Stomach (tissue), 9 donors: ENCODE data around the gene PKD1. TPM values are rescaled to one million over a fixed set of nuclear protein-coding genes. Genes with fewer than 3 reads are reported as not detected.
A peak's percentile ranks its signal among the peaks of the same experiment; 100 is the strongest.

Source experiments
- DNase-seq, 2 donors: peaks; one replicate each; pipeline versions ENCODE4 v3.0.0 to v3.0.0-alpha.2; 2013 to 2019
- H3K27ac ChIP-seq, 5 donors: fragments of 200-600 bp in 4 of 5; sonication (generic) in 4 of 5; one replicate each; pipeline ENCODE4 v1.5.1; 2013 to 2019; ENCODE audit warnings: mild to moderate bottlenecking in 1 of 5, moderate library complexity in 1 of 5
- H3K27me3 ChIP-seq, 3 donors: fragments of 200-600 bp; sonication (generic); one replicate each; pipeline ENCODE4 v1.5.1; 2017 to 2019; ENCODE audit warnings: mixed run types in 1 of 3
- H3K36me3 ChIP-seq, 4 donors: fragments of 200-600 bp; sonication (generic); 1 replicate in 3 of 4; 2 replicates in 1 of 4; pipeline ENCODE4 v1.5.1; 2016 to 2019
- H3K4me1 ChIP-seq, 4 donors: fragments of 200-600 bp; sonication (generic); one replicate each; pipeline ENCODE4 v1.5.1; 2016 to 2019
- H3K4me3 ChIP-seq, 4 donors: fragments of 200-600 bp; sonication (generic) in 3 of 4; one replicate each; pipeline ENCODE4 v1.5.1; 2016 to 2019; ENCODE audit warnings: mild to moderate bottlenecking in 1 of 4
- H3K9me3 ChIP-seq, 4 donors: fragments of 200-600 bp; sonication (generic); one replicate each; pipeline ENCODE4 v1.5.1; 2016 to 2019
- EP300 ChIP-seq: sonication (generic); formaldehyde crosslinking; IDR thresholded peaks from one replicate; pipeline ENCODE4 v1.6.1; 2017; ENCODE audit warnings: antibody characterized with exemption
- POLR2A ChIP-seq, 4 donors: fragments of 450-650 bp; IDR thresholded peaks; one replicate each; pipeline ENCODE4 v1.6.1; 2016; ENCODE audit warnings: antibody characterized with exemption in 4 of 4, control low read depth in 2 of 4, mild to moderate bottlenecking in 1 of 4, moderate library complexity in 1 of 4
- POLR2AphosphoS5 ChIP-seq, 3 donors: sonication (generic); formaldehyde crosslinking; IDR thresholded peaks; one replicate each; pipeline ENCODE4 v1.6.1; 2016; ENCODE audit warnings: antibody characterized with exemption in 3 of 3
- WGBS, 5 donors: extraction: QIAGEN DNeasy Blood & Tissue Kit in 3 of 5; methylation state at CpG; one replicate each; pipeline versions ENCODE4 v1.1.5 to v1.1.7; 2013 to 2018; 5-methylcytosine and 5-hydroxymethylcytosine counted together
- intact Hi-C: fragments of 100-400 bp; cut with DNase I; formaldehyde crosslinking; loops from one replicate; pipeline ENCODE4 v1.15.1; 2023; ENCODE audit warnings: low total_unique reads
- polyA plus RNA-seq, 3 donors: library from polyadenylated mRNA; stranded (reverse); fragments of 200-250 nt; gene quantifications; one replicate each; pipeline ENCODE4 v1.2.3, GENCODE V29; 2013
- total RNA-seq, 5 donors: library from RNA; depleted of rRNA; stranded (reverse); fragments of >200 nt; gene quantifications; one replicate each; pipeline versions ENCODE4 v1.1.0 to v1.2.3, GENCODE V29; 2014 to 2016
- TF ChIP-seq, protein P1 (sequence below), 7 experiments: fragments of 450-650 bp in 4 of 7; fragments of 200-600 bp in 3 of 7; sonication (generic) in 3 of 7; IDR thresholded peaks; one replicate each; pipeline ENCODE4 v1.5.1; 2016 to 2019; ENCODE audit warnings: antibody characterized with exemption in 7 of 7, control low read depth in 2 of 7, mild to moderate bottlenecking in 1 of 7
- donor health status: healthy with polysubstance abuse.
- donor health status: Bipolar disorder and iron deficiency.
- donor health status: healthy.

PKD1 gene
- total and polyA plus RNA-seq, 8 donors = 10.4 to 776 (median 90.7) TPM

GRCh38 chr16:2151188-2152091 is 15.7 kb upstream of the PKD1 start:
- Histone ChIP-seq H3K4me1 (peaks cover 67 to 90% (median 84%) of the 10 kb centered on the region in 4 donors), H3K9me3 (no peaks in the 10 kb centered on the region), H3K27ac (peak overlapping the region; percentile 65 to 97 (median 83)), H3K36me3 (peaks cover 8 to 13% (median 12%) of the 10 kb centered on the region in 4 donors), H3K4me3 (peak overlapping the region in 2 of 4 donors; percentile 6 to 87), H3K27me3 (peaks cover 0 to 4% (median 0%) of the 10 kb centered on the region in 3 donors)
- no peak for TF ChIP-seq POLR2A (IDR thresholded peaks at IDR 0.05)
- intact Hi-C loops = loop anchor here (5.0 kb wide), 1 partner anchor 129 kb away; no protein-coding TSS in a partner anchor
- WGBS, 5 donors = 53 to 66% (median 64%) methylated on average over 7 to 13 of the region's 13 CpGs
- DNase-seq = no peak

GRCh38 chr16:2150418-2151187 is 14.9 kb upstream of the PKD1 start:
- DNase-seq = peak; percentile 59 to 78
- Histone ChIP-seq H3K27me3 (peaks cover 0 to 4% (median 0%) of the 10 kb centered on the region in 3 donors), H3K36me3 (peaks cover 8 to 13% (median 12%) of the 10 kb centered on the region in 4 donors), H3K27ac (peak overlapping the region; percentile 27 to 97 (median 81)), H3K4me1 (peaks cover 64 to 85% (median 78%) of the 10 kb centered on the region in 4 donors), H3K9me3 (no peaks in the 10 kb centered on the region), H3K4me3 (peak overlapping the region in 1 of 4 donors; percentile 6)
- WGBS, 5 donors = 29 to 44% (median 33%) methylated on average over 6 to 18 of the region's 18 CpGs
- intact Hi-C loops = loop anchor here (5.0 kb wide), 1 partner anchor 128 kb away; no protein-coding TSS in a partner anchor
- TF ChIP-seq POLR2AphosphoS5 (IDR thresholded peaks at IDR 0.05) (peak in 2 of 3 donors; percentile 11 to 51), POLR2A (IDR thresholded peaks at IDR 0.05) (no peak), EP300 (no peak)

GRCh38 chr16:2149630-2150417 is 14.1 kb upstream of the PKD1 start:
- peak overlapping the region; percentile 73 to 97 (median 87) for H3K27ac ChIP-seq
- peaks cover 0 to 4% (median 0%) of the 10 kb centered on the region in 3 donors for H3K27me3 ChIP-seq
- H3K9me3 ChIP-seq = no peaks in the 10 kb centered on the region
- TF ChIP-seq EP300 (no peak), POLR2AphosphoS5 (IDR thresholded peaks at IDR 0.05) (peak in 1 of 3 donors; percentile 18)
- H3K4me1 ChIP-seq = peaks cover 64 to 84% (median 76%) of the 10 kb centered on the region in 4 donors
- 51 to 55% (median 52%) methylated on average over 12 to 24 of the region's 24 CpGs for WGBS, 5 donors
- no peak for DNase-seq
- H3K36me3 ChIP-seq = peaks cover 8 to 13% (median 12%) of the 10 kb centered on the region in 4 donors
- peak overlapping the region in 2 of 4 donors; percentile 13 to 61 for H3K4me3 ChIP-seq
- intact Hi-C loops = loop anchor here (5.0 kb wide), 1 partner anchor 128 kb away; no protein-coding TSS in a partner anchor

DNA sequence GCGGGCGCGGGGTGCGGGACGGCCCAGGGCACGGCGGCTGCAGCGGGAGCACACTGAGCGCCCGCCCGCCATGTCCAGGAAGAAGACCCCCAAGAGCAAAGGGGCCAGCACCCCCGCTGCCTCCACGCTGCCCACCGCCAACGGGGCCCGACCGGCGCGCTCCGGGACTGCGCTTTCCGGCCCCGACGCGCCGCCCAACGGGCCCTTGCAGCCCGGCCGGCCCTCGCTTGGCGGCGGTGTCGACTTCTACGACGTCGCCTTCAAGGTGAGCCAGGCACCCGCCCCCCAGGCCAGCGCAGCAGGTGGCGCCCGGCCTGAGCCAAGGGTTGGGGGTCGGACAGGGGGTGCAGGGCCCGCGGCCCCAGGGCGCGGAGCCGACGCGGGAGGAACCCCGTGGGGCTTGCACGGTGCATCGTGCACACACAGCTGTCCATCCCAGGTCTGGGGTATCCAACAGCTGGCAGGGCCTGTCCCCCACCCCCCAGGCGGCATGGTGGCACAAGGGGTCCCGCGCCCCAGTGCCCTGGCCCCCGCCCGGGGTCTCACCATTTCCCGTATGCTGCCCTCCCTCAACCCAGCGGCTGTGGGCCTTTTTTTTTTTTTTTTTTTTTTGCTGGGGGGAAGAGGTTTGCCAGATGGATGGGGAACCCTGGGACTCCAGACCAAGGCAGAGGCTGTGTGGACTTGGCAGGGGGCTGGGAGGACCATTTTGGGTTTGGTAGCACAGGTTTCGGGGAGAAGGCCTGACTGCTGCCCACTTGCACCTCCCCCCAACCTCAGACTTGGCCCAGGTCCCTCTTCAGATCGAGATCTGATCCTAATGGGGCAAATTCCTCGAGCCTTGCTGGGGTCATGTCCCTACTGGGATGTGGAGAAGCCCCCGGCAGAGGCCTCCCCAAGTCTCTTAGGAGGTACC is 13.3 kb upstream of the PKD1 start:
- WGBS, 5 donors = 1 to 2% (median 2%) methylated on average over 21 to 62 of the region's 62 CpGs
- DNase-seq = peak; percentile 48 to 73
- Histone ChIP-seq H3K27me3 (peaks cover 0 to 4% (median 0%) of the 10 kb centered on the region in 3 donors), H3K9me3 (no peaks in the 10 kb centered on the region), H3K4me3 (peak overlapping the region; percentile 45 to 61 (median 50)), H3K36me3 (peaks cover 8 to 13% (median 12%) of the 10 kb centered on the region in 4 donors), H3K27ac (peak overlapping the region; percentile 73 to 97 (median 87)), H3K4me1 (peaks cover 59 to 76% (median 68%) of the 10 kb centered on the region in 4 donors)
- TF ChIP-seq, protein P1, sequence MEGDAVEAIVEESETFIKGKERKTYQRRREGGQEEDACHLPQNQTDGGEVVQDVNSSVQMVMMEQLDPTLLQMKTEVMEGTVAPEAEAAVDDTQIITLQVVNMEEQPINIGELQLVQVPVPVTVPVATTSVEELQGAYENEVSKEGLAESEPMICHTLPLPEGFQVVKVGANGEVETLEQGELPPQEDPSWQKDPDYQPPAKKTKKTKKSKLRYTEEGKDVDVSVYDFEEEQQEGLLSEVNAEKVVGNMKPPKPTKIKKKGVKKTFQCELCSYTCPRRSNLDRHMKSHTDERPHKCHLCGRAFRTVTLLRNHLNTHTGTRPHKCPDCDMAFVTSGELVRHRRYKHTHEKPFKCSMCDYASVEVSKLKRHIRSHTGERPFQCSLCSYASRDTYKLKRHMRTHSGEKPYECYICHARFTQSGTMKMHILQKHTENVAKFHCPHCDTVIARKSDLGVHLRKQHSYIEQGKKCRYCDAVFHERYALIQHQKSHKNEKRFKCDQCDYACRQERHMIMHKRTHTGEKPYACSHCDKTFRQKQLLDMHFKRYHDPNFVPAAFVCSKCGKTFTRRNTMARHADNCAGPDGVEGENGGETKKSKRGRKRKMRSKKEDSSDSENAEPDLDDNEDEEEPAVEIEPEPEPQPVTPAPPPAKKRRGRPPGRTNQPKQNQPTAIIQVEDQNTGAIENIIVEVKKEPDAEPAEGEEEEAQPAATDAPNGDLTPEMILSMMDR (IDR thresholded peaks at IDR 0.05) = no peak
- TF ChIP-seq POLR2A (IDR thresholded peaks at IDR 0.05) = no peak
- no peak for TF ChIP-seq POLR2AphosphoS5 (IDR thresholded peaks at IDR 0.05)
- TF ChIP-seq EP300 = no peak
- intact Hi-C loops = no loop called here
